Endothelial cell of umbilical vein (primary cell): Measurements from ENCODE around the gene RNU5B-1.

Source experiments
- CTCF ChIP-seq, 2 donors: IDR thresholded peaks; 1 replicate in 1 of 2; 2 replicates in 1 of 2; pipeline ENCODE4 v1.5.1; 2011; ENCODE audit warnings: low read length in 2 of 2, mild to moderate bottlenecking in 2 of 2, moderate library complexity in 2 of 2, control low read depth in 1 of 2, inconsistent platforms in 1 of 2, low read depth in 1 of 2; ENCODE audit not compliant: insufficient read depth in 1 of 2; ENCODE audit errors: extremely low read depth in 1 of 2
- EZH2 ChIP-seq: IDR thresholded peaks from 2 replicates; pipeline ENCODE4 v1.6.1; 2012; ENCODE audit warnings: borderline replicate concordance, low read depth, mild to moderate bottlenecking, moderate library complexity, low read length, inconsistent platforms; ENCODE audit not compliant: severe bottlenecking
- GATA2 ChIP-seq: IDR thresholded peaks from 2 replicates; pipeline ENCODE4 v1.7.0; 2011; ENCODE audit warnings: low read depth, mild to moderate bottlenecking, moderate library complexity, mixed read lengths, low read length; ENCODE audit not compliant: insufficient read length, insufficient read depth
- JUN ChIP-seq: IDR thresholded peaks from 2 replicates; pipeline ENCODE4 v1.6.1; 2011; ENCODE audit warnings: borderline replicate concordance, low read depth; ENCODE audit not compliant: insufficient read length, insufficient read depth
- POLR2A ChIP-seq: IDR thresholded peaks from 2 replicates; pipeline ENCODE4 v1.6.1; 2012; ENCODE audit warnings: low read depth, mild to moderate bottlenecking, control low read depth, low read length
- POLR2AphosphoS5 ChIP-seq: IDR thresholded peaks from 2 replicates; pipeline ENCODE4 v1.6.1; 2012; ENCODE audit warnings: low read depth, mild to moderate bottlenecking, control low read depth, low read length, moderate library complexity; ENCODE audit not compliant: insufficient read depth

DNA sequence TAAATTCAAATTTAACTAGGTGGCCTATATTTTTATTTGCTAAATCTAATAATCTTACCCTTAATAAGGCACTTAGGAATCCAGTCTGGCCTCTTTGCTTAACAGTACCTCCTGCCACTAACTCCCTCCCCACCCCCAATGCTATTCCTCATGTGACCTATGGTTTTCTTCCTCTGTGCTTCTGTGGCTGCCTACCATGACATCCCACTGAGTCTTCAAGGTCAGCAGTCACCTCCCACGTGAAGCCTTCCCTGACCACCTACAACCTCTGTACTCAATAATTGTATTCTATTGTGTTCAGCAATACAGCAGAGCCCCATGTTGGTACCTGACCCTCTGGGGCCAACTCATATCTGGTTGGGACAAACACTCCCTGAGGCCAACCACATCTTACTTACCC is 27.5 kb upstream of the RNU5B-1 start:
- TF ChIP-seq CTCF (IDR thresholded peaks at IDR 0.05; ENCODE audit: extremely low read depth in 1 of 2, insufficient read depth in 1 of 2, low read depth in 1 of 2, low read length in 2 of 2) (no peak), EZH2 (no peak), JUN (no peak), POLR2A (no peak), POLR2AphosphoS5 (no peak), GATA2 (no peak)
